Astrocyte of the cerebellum (primary cell): ENCODE data around the gene XRCC5.

Source experiments
- DNase-seq: peaks from one replicate; pipeline ENCODE4 v3.0.0-alpha.2; 2011; ENCODE audit warnings: low read depth
- H3K4me3 ChIP-seq: 2 replicates; pipeline ENCODE4 v1.5.1; 2011; ENCODE audit warnings: mild to moderate bottlenecking, low read depth, low read length, moderate library complexity
- in situ Hi-C: cut with HindIII; loops from 2 replicates; pipeline ENCODE4 v1.10.0; 2017; ENCODE audit warnings: low sequenced_read_pairs
- TF ChIP-seq, protein P1 (sequence below): IDR thresholded peaks from 2 replicates; pipeline ENCODE4 v1.5.1; 2012; ENCODE audit warnings: low read length, low read depth, moderate library complexity, mild to moderate bottlenecking; ENCODE audit errors: missing control alignments

XRCC5 gene

DNA sequence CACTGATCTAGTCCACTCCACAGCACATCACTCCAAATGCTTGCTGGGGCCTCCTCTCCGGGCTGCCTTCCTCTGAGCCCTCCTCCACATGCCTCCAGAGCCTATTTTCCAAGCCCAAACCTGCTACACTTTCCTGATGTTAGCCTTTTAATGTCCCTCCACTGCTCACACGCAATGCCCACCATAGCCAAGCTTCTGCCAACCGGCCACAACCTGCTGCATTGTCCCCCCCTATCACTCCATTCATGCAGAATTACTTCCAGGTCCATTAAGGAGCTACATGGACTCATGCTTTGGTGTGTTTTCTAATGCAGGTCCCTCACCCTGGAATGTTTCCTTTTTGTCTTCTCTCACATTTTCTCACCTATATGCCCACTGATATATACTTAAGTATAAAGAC, 133.9 kb downstream of the XRCC5 start:
- no peak overlapping the region for H3K4me3 ChIP-seq
- in situ Hi-C loops = no loop called here
- TF ChIP-seq, protein P1, sequence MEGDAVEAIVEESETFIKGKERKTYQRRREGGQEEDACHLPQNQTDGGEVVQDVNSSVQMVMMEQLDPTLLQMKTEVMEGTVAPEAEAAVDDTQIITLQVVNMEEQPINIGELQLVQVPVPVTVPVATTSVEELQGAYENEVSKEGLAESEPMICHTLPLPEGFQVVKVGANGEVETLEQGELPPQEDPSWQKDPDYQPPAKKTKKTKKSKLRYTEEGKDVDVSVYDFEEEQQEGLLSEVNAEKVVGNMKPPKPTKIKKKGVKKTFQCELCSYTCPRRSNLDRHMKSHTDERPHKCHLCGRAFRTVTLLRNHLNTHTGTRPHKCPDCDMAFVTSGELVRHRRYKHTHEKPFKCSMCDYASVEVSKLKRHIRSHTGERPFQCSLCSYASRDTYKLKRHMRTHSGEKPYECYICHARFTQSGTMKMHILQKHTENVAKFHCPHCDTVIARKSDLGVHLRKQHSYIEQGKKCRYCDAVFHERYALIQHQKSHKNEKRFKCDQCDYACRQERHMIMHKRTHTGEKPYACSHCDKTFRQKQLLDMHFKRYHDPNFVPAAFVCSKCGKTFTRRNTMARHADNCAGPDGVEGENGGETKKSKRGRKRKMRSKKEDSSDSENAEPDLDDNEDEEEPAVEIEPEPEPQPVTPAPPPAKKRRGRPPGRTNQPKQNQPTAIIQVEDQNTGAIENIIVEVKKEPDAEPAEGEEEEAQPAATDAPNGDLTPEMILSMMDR = no peak
- DNase-seq = no peak

DNA sequence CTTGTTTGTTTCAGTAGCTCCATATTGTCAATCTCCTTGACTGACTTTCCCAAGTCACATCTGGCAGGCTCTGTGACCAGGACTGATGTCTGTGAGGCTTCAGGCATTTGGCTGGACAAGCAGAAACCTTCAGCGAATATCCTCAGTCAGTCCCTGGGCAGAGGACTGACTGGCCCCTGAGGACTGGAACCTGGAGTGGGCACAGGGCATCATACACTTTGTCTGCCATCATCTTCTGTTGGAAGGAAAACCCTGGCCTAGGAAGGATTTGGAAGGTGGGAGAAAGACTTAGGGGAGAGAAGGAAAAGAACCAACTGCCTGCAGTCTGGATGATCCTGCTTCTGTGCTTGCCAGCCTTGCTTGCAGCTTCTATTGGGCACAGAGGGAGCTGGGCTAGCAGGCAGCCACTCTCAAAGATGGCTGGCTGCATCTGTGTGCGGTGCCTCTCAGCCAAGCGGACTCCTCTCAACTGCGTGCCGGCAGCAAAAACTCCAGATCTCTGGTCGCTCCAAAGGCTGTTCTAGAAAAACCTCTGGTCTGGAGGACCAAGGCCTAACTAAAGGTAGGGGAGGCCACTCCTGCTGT, 136.3 kb downstream of the XRCC5 start:
- no peak overlapping the region for H3K4me3 ChIP-seq
- in situ Hi-C loops = no loop called here
- TF ChIP-seq, protein P1 = no peak
- DNase-seq = no peak

DNA sequence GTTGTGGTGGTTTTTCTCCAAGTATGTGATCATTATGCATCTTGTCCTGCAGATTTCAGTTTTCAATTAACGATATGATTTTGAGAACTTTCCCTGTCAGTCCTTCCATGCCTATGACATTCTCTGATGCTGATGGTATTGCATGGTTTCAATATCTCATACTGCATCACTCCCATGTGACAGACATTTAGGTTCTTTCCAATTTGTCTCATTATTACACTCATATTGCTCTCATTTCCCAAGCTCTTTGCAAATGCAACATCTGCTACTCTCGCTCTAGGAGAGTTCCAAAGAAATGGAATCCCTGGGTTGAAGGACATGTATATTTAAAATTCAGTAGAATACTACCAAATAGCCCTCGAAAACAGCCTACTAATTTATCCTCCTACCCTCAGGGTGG, 137.6 kb downstream of the XRCC5 start:
- in situ Hi-C loops = no loop called here
- H3K4me3 ChIP-seq = no peak overlapping the region
- TF ChIP-seq, protein P1 = no peak
- no peak for DNase-seq
